Keratinocyte (primary cell): ENCODE results near the gene MAP1LC3A.
"Not testable (repeated sequence)": the region's sequence is repeated elsewhere in the genome, so short reads cannot be mapped to it uniquely, and the experiment has no call there.

Experiments used
- CTCF ChIP-seq, 3 experiments: IDR thresholded peaks in 1 of 3; conservative IDR thresholded peaks in 1 of 3; optimal IDR thresholded peaks in 1 of 3; 2 replicates in 2 of 3; 3 replicates in 1 of 3; pipeline versions ENCODE3 to v1.5.1; 2011; ENCODE audit warnings: low read length in 3 of 3, mild to moderate bottlenecking in 3 of 3, moderate library complexity in 2 of 3, control low read depth in 1 of 3, inconsistent platforms in 1 of 3; ENCODE audit not compliant: insufficient read depth in 2 of 3; ENCODE audit errors: extremely low read depth in 1 of 3
- EZH2 ChIP-seq: IDR thresholded peaks from one replicate; pipeline ENCODE4 v1.6.1; 2012; ENCODE audit warnings: inconsistent platforms, mild to moderate bottlenecking, low read length, moderate library complexity

- not testable (repeated sequence) for TF ChIP-seq CTCF (optimal IDR thresholded peaks at IDR 0.05 in 1 of 3, IDR thresholded peaks at IDR 0.05 in 1 of 3, conservative IDR thresholded peaks at IDR 0.05 in 1 of 3; ENCODE audit: extremely low read depth in 1 of 3, insufficient read depth in 2 of 3, low read length in 3 of 3); EZH2
Observed at GRCh38 chr20:34514034-34514433, 44.5 kb upstream of the MAP1LC3A start.
